NCI-H2029 (cell line): Measurements from ENCODE around the gene DPYSL5.

ENCODE experiments used
- DNase-seq: peaks from one replicate; lab custom pipeline; 2025; lab: John Stamatoyannopoulos, UW

DPYSL5 gene

GRCh38 chr2:26994983-26995382 is 147.1 kb downstream of the DPYSL5 start:
- no peak for DNase-seq

GRCh38 chr2:26997394-26997793 is 149.5 kb downstream of the DPYSL5 start:
- DNase-seq = no peak

GRCh38 chr2:26998323-26998722 is 150.4 kb downstream of the DPYSL5 start:
- no peak for DNase-seq
